ENCODE measurements around the gene KCND2.

Gene KCND2

DNA sequence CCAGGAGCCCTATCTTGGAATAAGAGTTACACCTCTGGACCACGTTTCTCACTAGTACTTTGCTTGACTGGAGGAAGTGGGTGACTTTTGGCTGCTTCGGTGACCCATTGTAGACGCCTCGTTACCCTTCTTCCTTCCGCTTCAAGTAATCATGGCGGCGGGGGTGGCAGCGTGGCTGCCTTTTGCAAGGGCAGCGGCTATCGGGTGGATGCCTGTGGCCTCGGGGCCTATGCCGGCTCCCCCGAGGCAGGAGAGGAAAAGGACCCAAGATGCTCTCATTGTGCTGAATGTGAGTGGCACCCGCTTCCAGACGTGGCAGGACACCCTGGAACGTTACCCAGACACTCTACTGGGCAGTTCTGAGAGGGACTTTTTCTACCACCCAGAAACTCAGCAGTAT, 1.5 kb downstream of the KCND2 start:
- H3K4me3 ChIP-seq (ENCODE audit: low read depth, low read length) = no peak overlapping the region
- TF ChIP-seq, protein P1, sequence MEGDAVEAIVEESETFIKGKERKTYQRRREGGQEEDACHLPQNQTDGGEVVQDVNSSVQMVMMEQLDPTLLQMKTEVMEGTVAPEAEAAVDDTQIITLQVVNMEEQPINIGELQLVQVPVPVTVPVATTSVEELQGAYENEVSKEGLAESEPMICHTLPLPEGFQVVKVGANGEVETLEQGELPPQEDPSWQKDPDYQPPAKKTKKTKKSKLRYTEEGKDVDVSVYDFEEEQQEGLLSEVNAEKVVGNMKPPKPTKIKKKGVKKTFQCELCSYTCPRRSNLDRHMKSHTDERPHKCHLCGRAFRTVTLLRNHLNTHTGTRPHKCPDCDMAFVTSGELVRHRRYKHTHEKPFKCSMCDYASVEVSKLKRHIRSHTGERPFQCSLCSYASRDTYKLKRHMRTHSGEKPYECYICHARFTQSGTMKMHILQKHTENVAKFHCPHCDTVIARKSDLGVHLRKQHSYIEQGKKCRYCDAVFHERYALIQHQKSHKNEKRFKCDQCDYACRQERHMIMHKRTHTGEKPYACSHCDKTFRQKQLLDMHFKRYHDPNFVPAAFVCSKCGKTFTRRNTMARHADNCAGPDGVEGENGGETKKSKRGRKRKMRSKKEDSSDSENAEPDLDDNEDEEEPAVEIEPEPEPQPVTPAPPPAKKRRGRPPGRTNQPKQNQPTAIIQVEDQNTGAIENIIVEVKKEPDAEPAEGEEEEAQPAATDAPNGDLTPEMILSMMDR (IDR thresholded peaks at IDR 0.05; ENCODE audit: low read depth, low read length) = no peak
- in situ Hi-C loops (cut with HindIII; ENCODE audit: low sequenced_read_pairs) = no loop called here

DNA sequence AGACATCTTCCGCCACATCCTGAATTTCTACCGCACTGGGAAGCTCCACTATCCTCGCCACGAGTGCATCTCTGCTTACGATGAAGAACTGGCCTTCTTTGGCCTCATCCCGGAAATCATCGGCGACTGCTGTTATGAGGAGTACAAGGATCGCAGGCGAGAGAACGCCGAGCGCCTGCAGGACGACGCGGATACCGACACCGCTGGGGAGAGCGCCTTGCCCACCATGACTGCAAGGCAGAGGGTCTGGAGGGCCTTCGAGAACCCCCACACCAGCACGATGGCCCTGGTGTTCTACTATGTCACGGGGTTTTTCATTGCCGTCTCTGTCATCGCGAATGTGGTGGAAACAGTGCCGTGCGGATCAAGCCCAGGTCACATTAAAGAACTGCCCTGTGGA, 1.9 kb downstream of the KCND2 start:
- TF ChIP-seq, protein P1 (IDR thresholded peaks at IDR 0.05; ENCODE audit: low read depth, low read length) = no peak
- no peak overlapping the region for H3K4me3 ChIP-seq (ENCODE audit: low read depth, low read length)
- no peak for DNase-seq (ENCODE audit: low read depth, low spot score)
- in situ Hi-C loops (cut with HindIII; ENCODE audit: low sequenced_read_pairs) = no loop called here

More for the DNA sequence above, 1.5 kb downstream of the KCND2 start:
- no peak for DNase-seq (ENCODE audit: low read depth, low spot score)

DNA sequence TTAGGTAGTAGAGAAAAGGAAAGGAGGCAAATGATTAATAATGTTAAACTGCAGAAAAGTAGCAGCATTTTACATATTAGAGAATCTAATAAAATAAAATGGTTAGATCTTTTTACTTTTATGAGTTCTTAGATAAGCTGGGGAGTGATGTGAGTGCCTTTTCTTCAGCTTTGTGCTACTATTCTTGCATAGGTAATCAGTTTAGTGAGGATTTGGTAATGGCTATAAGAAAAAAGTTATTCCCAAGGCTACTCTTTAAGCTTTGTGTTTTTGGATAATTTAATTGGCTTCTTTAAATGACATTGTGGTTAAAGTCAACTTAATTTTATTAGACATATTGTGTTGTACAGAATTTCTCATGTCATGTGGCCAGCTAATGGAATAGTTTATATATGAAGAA, 3.7 kb downstream of the KCND2 start:
- DNase-seq (ENCODE audit: low read depth, low spot score) = no peak
- TF ChIP-seq, protein P1 (IDR thresholded peaks at IDR 0.05; ENCODE audit: low read depth, low read length) = no peak
- no peak overlapping the region for H3K4me3 ChIP-seq (ENCODE audit: low read depth, low read length)
- in situ Hi-C loops (cut with HindIII; ENCODE audit: low sequenced_read_pairs) = no loop called here

DNA sequence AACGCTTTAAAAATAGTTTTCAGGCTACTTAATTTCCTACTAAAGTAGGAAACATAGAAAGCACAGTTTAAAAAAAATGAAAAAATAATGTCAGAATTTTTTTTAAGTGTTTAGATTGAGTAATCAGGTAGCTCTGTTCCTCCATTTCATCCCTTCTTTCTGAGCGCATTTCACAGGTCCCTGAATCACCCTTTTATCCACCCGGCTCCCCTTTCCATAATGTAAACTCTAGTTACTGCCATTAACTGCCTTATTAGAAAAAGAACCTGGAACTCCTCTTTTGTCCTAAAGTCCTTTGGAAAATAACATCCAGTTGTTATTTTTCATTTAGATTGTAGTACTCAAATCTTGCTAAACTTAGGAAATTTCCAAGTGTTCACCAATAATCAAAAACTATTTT, 5.8 kb downstream of the KCND2 start:
- no peak overlapping the region for H3K4me3 ChIP-seq (ENCODE audit: low read depth, low read length)
- TF ChIP-seq, protein P1 (IDR thresholded peaks at IDR 0.05; ENCODE audit: low read depth, low read length) = no peak
- no peak for DNase-seq (ENCODE audit: low read depth, low spot score)
- in situ Hi-C loops (cut with HindIII; ENCODE audit: low sequenced_read_pairs) = no loop called here

DNA sequence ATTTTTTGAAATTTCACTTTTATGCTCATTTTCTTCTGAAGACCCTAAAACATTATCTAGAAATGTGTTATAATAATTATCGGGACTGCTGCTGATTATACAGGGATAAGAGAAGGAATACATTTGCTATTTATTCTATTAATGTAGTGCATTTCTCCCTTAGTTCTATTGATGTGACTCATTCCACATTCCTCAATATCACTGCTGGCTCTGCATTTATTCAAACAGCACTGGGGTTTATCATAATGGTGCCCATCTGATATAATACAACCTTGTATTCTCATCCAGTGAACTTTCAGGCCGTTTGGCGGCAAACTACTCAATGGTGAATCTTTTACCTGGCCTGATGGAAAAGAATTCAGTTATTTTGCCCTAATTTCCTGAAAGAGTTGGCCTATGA, 7.8 kb downstream of the KCND2 start:
- no peak for DNase-seq (ENCODE audit: low read depth, low spot score)
- TF ChIP-seq, protein P1 (IDR thresholded peaks at IDR 0.05; ENCODE audit: low read depth, low read length) = no peak
- no peak overlapping the region for H3K4me3 ChIP-seq (ENCODE audit: low read depth, low read length)
- in situ Hi-C loops (cut with HindIII; ENCODE audit: low sequenced_read_pairs) = no loop called here

DNA sequence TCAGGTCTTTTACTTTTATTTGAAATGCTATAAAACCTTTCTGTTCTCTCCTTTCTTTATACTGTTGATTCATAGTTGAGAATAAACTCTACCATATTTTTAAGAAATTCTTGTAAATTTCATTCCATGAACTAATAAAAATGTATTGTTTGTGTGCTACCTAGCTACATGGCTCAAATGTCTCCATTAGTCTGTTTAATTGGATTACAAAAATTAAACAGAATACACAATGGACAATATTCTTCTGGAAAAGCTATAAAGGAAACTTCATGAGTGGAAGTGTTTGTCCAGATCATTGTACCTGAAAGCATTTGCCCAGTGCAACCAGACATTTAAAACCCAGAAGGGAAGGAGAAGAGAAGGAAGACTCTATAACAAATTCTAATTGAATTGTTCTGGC, 20.1 kb downstream of the KCND2 start:
- no peak for DNase-seq (ENCODE audit: low read depth, low spot score)
- no peak overlapping the region for H3K4me3 ChIP-seq (ENCODE audit: low read depth, low read length)
- in situ Hi-C loops (cut with HindIII; ENCODE audit: low sequenced_read_pairs) = no loop called here
- TF ChIP-seq, protein P1 (IDR thresholded peaks at IDR 0.05; ENCODE audit: low read depth, low read length) = no peak

DNA sequence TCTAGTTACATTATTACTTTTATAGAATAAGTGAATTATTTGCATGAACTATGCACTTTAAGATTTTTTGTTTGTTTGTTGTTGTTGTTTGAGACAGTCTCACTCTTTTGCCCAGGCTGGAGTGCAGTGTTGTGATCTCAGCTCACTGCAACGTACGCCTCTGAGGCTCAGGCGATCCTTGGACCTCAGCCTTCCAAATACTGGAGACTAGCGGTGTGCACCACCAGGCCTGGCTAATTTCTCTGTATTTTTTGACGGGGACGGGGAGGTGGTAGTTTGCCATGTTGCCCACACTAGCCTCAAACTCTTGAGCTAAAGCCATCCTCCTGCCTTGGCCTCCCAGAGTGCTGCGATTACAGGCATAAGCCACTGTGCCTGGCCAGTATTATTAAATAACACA, 29.2 kb downstream of the KCND2 start:
- in situ Hi-C loops (cut with HindIII; ENCODE audit: low sequenced_read_pairs) = no loop called here

More for the DNA sequence above, 29.2 kb downstream of the KCND2 start:
- no peak for DNase-seq (ENCODE audit: low read depth, low spot score)
- TF ChIP-seq, protein P1 (IDR thresholded peaks at IDR 0.05; ENCODE audit: low read depth, low read length) = no peak
- H3K4me3 ChIP-seq (ENCODE audit: low read depth, low read length) = no peak overlapping the region

Data from astrocyte of the spinal cord (primary cell).